ENCODE measurements around the gene GDNF.

Gene GDNF

GRCh38 chr5:37846786-37847310, 7.0 kb upstream of the GDNF start:
- Histone ChIP-seq H3K4me3 (replicated peaks; ENCODE audit: low read depth, low read length) (no peak overlapping the region), H3K27me3 (replicated peaks; ENCODE audit: control insufficient read depth, insufficient read depth, low read length) (no peaks in the 10 kb centered on the region), H3K36me3 (ENCODE audit: control insufficient read depth, insufficient read depth, low read length) (no peaks in the 10 kb centered on the region)
- TF ChIP-seq, protein P1, sequence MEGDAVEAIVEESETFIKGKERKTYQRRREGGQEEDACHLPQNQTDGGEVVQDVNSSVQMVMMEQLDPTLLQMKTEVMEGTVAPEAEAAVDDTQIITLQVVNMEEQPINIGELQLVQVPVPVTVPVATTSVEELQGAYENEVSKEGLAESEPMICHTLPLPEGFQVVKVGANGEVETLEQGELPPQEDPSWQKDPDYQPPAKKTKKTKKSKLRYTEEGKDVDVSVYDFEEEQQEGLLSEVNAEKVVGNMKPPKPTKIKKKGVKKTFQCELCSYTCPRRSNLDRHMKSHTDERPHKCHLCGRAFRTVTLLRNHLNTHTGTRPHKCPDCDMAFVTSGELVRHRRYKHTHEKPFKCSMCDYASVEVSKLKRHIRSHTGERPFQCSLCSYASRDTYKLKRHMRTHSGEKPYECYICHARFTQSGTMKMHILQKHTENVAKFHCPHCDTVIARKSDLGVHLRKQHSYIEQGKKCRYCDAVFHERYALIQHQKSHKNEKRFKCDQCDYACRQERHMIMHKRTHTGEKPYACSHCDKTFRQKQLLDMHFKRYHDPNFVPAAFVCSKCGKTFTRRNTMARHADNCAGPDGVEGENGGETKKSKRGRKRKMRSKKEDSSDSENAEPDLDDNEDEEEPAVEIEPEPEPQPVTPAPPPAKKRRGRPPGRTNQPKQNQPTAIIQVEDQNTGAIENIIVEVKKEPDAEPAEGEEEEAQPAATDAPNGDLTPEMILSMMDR (IDR thresholded peaks at IDR 0.05; ENCODE audit: insufficient read depth, low read length, poor library complexity, severe bottlenecking), result no peak
- no peak for DNase-seq (ENCODE audit: extremely low read depth, insufficient read length)

- no peak for DNase-seq (ENCODE audit: extremely low read depth, insufficient read length)
- Histone ChIP-seq H3K36me3 (ENCODE audit: control insufficient read depth, insufficient read depth, low read length) (no peaks in the 10 kb centered on the region), H3K27me3 (replicated peaks; ENCODE audit: control insufficient read depth, insufficient read depth, low read length) (no peaks in the 10 kb centered on the region; the same call in none of the 2 replicates), H3K4me3 (replicated peaks; ENCODE audit: low read depth, low read length) (no peak overlapping the region)
- TF ChIP-seq, protein P1 (IDR thresholded peaks at IDR 0.05; ENCODE audit: insufficient read depth, low read length, poor library complexity, severe bottlenecking), result no peak
Measured at GRCh38 chr5:37844009-37844408, 4.2 kb upstream of the GDNF start.

- H3K36me3 ChIP-seq (ENCODE audit: control insufficient read depth, insufficient read depth, low read length), result no peaks in the 10 kb centered on the region
- no peak for DNase-seq (ENCODE audit: extremely low read depth, insufficient read length)
- no peak overlapping the region for H3K4me3 ChIP-seq (replicated peaks; ENCODE audit: low read depth, low read length)
- TF ChIP-seq, protein P1 (IDR thresholded peaks at IDR 0.05; ENCODE audit: insufficient read depth, low read length, poor library complexity, severe bottlenecking), result no peak
- H3K27me3 ChIP-seq (replicated peaks; ENCODE audit: control insufficient read depth, insufficient read depth, low read length), result no peaks in the 10 kb centered on the region; the same call in none of the 2 replicates
Measured at GRCh38 chr5:37842048-37842447, 2.2 kb upstream of the GDNF start.

DNA sequence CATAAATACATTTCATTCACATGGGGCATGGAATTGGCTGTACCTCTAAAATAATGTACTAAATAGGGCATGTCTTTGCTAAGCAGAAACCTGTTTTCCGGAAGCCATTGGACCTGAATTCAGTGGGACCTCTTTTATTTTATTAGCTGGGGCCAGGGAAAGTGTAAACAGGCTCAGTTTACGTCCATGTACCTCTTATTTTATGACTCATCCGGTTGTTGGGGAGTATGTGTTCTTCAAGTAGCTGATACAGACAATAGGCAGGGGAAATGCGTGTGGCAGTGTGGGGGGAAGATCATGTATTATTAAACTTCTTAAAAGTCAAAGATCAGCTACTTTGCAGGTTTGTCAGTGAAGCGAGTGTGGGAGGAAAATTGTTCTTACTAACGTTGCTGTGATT, 1.4 kb upstream of the GDNF start:
- Histone ChIP-seq H3K36me3 (ENCODE audit: control insufficient read depth, insufficient read depth, low read length) (no peaks in the 10 kb centered on the region), H3K27me3 (replicated peaks; ENCODE audit: control insufficient read depth, insufficient read depth, low read length) (no peaks in the 10 kb centered on the region; the same call in none of the 2 replicates), H3K4me3 (replicated peaks; ENCODE audit: low read depth, low read length) (no peak overlapping the region)
- TF ChIP-seq, protein P1 (IDR thresholded peaks at IDR 0.05; ENCODE audit: insufficient read depth, low read length, poor library complexity, severe bottlenecking), result no peak
- no peak for DNase-seq (ENCODE audit: extremely low read depth, insufficient read length)

DNA sequence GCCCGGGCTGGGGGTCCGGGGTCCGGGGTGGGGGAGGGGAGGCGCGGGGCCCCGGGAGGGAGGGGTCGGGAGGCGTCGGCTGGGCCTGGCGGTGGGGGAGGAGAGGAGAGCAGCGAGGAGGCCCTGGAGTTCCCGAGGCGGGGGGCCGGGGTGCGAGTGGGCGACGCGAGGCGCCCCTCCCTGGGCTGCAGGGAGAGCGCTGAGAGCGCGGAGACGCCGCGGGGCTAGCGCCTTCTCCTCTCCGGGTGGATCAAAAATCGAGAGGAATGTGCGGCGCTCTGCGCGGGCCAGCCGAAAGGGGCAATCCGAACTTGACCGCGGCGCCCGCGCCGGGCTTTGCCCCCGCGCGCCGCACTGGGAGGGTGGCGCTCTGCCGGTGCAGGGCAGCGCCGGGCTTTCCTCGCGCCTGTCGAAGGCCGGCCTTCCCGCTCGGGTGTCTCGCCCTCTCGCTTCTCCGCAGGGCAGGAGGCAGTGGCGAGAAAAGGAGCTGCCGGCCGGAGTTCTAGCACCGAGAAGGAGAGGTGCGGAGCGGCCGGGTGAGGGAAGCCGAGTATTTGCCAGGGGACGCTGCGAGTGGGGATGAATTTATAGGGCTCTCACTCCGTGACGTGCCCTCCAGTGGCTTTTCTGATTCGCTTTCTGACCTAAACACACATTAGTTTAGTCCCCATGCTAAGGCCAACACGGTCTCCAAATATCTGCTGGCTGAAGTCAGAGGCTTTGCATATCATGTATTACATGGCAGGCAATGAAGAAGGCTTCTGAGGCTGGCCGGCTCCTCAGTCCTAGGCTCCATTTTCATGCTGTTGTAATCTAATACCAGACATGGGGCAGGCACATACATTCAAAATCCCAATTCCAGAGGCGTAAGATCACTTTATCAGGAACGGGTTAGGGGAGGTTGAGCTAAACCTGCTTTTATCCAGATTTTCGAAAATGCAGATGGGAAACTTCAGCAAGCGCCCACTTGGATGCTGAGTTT, 503 bp upstream of the GDNF start:
- H3K27me3 ChIP-seq (replicated peaks; ENCODE audit: control insufficient read depth, insufficient read depth, low read length), result peaks cover 2% of the 10 kb centered on the region
- H3K36me3 ChIP-seq (ENCODE audit: control insufficient read depth, insufficient read depth, low read length), result no peaks in the 10 kb centered on the region
- H3K4me3 ChIP-seq (replicated peaks; ENCODE audit: low read depth, low read length), result no peak overlapping the region
- TF ChIP-seq, protein P1 (IDR thresholded peaks at IDR 0.05; ENCODE audit: insufficient read depth, low read length, poor library complexity, severe bottlenecking), result no peak
- DNase-seq (ENCODE audit: extremely low read depth, insufficient read length), result peak; percentile 18
